PFSK-1 (cell line): ENCODE results near the gene MINDY1.

ENCODE experiments used
- FOXP2 ChIP-seq: optimal IDR thresholded peaks from 2 replicates; pipeline ENCODE3; 2011; ENCODE audit warnings: borderline replicate concordance, control low read depth, inconsistent platforms; ENCODE audit not compliant: insufficient read depth; ENCODE audit errors: extremely low read length, extremely low read depth
- POLR2AphosphoS5 ChIP-seq: IDR thresholded peaks from 2 replicates; pipeline ENCODE4 v1.6.1; 2012; ENCODE audit warnings: low read depth, mild to moderate bottlenecking, control low read depth, low read length, moderate library complexity
- SIN3A ChIP-seq: IDR thresholded peaks from 2 replicates; pipeline ENCODE4 v1.6.1; 2012; ENCODE audit warnings: mild to moderate bottlenecking, low read length, moderate library complexity, borderline replicate concordance; ENCODE audit not compliant: insufficient read depth
- TAF1 ChIP-seq: IDR thresholded peaks from 2 replicates; pipeline ENCODE4 v1.6.1; 2012; ENCODE audit warnings: low read length, control low read depth, borderline replicate concordance; ENCODE audit not compliant: insufficient read depth
- TF ChIP-seq, protein P1 (sequence below), 2 experiments: IDR thresholded peaks; 2 replicates each; pipeline versions ENCODE4 v1.6.1 to v1.8.0; 2011 to 2012; ENCODE audit warnings: low read depth in 2 of 2, low read length in 2 of 2, control low read depth in 1 of 2, inconsistent platforms in 1 of 2, mild to moderate bottlenecking in 1 of 2, moderate library complexity in 1 of 2; ENCODE audit not compliant: insufficient read depth in 1 of 2

The MINDY1 gene

DNA sequence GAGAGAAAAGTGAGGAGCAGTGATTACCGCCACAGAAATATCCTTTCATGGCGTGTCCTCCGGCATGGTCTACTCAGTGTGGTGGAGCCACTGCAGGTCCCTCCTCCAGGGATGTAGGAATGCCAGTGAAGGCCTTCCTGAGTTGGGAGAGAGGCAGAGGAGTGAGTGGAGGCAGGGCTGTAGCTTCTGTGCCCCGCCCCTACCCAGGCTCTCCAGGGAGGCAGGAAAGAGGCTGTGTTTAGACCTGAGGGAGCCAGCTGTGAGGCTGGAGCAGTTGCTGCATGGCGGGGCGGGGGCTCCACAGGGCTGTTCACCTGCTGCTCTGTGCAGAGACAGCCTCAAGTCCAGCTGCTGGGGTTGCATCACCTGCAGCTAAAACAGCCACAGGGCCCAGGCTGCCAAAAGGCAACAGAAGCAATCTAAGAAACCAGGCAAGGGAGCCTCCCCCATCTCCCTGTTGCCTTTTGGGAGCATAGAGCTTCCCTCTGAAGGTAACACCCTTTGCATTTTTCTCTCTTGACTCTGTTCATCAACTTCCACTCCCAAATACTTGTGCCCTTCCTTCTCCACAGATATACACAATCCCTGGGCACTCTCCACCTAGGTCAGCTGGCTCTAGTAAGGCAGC lies 25.4 kb downstream of the MINDY1 start:
- no peak for TF ChIP-seq TAF1
- TF ChIP-seq SIN3A, result no peak
- no peak for TF ChIP-seq POLR2AphosphoS5
- no peak for TF ChIP-seq FOXP2
- TF ChIP-seq, protein P1, sequence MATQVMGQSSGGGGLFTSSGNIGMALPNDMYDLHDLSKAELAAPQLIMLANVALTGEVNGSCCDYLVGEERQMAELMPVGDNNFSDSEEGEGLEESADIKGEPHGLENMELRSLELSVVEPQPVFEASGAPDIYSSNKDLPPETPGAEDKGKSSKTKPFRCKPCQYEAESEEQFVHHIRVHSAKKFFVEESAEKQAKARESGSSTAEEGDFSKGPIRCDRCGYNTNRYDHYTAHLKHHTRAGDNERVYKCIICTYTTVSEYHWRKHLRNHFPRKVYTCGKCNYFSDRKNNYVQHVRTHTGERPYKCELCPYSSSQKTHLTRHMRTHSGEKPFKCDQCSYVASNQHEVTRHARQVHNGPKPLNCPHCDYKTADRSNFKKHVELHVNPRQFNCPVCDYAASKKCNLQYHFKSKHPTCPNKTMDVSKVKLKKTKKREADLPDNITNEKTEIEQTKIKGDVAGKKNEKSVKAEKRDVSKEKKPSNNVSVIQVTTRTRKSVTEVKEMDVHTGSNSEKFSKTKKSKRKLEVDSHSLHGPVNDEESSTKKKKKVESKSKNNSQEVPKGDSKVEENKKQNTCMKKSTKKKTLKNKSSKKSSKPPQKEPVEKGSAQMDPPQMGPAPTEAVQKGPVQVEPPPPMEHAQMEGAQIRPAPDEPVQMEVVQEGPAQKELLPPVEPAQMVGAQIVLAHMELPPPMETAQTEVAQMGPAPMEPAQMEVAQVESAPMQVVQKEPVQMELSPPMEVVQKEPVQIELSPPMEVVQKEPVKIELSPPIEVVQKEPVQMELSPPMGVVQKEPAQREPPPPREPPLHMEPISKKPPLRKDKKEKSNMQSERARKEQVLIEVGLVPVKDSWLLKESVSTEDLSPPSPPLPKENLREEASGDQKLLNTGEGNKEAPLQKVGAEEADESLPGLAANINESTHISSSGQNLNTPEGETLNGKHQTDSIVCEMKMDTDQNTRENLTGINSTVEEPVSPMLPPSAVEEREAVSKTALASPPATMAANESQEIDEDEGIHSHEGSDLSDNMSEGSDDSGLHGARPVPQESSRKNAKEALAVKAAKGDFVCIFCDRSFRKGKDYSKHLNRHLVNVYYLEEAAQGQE (IDR thresholded peaks at IDR 0.05; ENCODE audit: insufficient read depth in 1 of 2, low read depth in 2 of 2, low read length in 2 of 2), result no peak

DNA sequence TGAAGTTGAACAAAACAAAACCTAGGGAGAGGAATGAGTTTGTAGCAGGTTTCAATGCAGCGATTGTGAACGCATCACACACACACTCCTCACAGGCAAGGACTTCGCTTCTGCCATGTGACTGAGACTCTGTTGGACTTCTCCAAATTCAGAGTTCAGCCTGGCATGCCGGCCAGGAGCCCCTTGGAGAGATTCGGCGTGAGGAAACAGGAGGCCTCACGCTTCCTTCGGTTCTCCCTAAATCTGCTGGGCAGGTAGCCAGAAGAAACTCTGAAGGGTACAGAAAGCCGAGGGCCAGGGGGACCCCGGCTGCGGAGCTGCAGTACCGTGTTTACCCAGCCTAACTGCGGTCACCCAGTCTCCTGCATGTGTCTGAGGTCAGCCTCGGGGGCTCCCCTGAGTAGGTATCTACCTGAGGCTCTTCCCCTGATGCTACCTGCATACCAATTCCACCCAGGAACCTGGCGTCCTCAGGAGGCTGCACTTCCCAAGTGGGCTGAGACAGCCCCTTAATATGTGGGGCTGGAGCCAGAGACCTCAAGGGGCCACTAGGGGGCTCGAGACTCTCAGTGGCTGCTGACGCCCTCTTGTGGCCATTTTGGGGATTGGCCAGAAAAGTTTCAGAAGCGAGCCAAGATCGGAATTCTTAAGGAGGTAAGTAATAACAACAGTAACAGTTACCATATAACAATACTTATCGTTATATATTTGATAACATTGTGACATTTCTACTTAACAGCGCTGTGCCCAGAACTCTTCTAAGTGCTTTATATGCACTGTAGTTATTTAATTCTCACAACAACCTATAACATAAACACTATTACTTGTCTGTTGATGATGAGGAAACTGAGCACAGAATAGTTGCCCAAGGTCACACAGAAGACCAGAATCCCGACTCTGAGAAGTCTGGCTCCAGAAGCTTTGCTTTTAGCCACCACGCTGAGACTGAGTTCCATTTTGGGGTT lies 27.3 kb downstream of the MINDY1 start:
- TF ChIP-seq, protein P1 (IDR thresholded peaks at IDR 0.05; ENCODE audit: insufficient read depth in 1 of 2, low read depth in 2 of 2, low read length in 2 of 2), result no peak
- TF ChIP-seq TAF1 (no peak), SIN3A (no peak), POLR2AphosphoS5 (no peak), FOXP2 (no peak)

GRCh38 chr1:150976879-150977694 lies 29.6 kb downstream of the MINDY1 start:
- peak; percentile 21; the same call in 1 of the 2 replicates for TF ChIP-seq TAF1
- TF ChIP-seq SIN3A, result no peak
- TF ChIP-seq POLR2AphosphoS5, result no peak

- TF ChIP-seq, protein P1 (IDR thresholded peaks at IDR 0.05; ENCODE audit: insufficient read depth in 1 of 2, low read depth in 2 of 2, low read length in 2 of 2), result no peak
- no peak for TF ChIP-seq FOXP2
- no peak for TF ChIP-seq POLR2AphosphoS5
- TF ChIP-seq TAF1, result no peak
- TF ChIP-seq SIN3A, result no peak
These were observed 30.3 kb downstream of the MINDY1 start for GRCh38 chr1:150976401-150976821.
